ENCODE data around the gene TAB3.

The TAB3 gene

DNA sequence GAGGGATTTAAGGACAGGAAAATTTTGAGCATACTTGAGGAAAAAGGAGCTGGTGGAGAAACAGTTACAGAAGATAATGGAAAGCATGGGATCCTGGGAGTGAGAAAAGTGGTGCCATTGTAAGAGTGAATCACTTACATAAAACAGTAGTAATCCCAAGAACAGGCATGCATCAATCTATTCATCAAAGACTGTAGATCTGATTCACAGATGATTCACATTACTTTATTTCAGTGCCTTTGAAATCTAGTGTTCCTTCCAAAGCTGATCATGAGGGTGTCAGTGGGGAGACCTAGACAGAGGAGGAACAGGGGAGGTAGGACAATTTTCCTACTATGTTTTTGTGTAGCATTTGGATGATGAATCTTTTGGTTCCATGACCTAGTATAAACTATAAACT lies 102.7 kb downstream of the TAB3 start:
- DNase-seq (ENCODE audit: low read depth), result no peak
- no peak overlapping the region for H3K4me3 ChIP-seq (ENCODE audit: low read depth, low read length)

DNA sequence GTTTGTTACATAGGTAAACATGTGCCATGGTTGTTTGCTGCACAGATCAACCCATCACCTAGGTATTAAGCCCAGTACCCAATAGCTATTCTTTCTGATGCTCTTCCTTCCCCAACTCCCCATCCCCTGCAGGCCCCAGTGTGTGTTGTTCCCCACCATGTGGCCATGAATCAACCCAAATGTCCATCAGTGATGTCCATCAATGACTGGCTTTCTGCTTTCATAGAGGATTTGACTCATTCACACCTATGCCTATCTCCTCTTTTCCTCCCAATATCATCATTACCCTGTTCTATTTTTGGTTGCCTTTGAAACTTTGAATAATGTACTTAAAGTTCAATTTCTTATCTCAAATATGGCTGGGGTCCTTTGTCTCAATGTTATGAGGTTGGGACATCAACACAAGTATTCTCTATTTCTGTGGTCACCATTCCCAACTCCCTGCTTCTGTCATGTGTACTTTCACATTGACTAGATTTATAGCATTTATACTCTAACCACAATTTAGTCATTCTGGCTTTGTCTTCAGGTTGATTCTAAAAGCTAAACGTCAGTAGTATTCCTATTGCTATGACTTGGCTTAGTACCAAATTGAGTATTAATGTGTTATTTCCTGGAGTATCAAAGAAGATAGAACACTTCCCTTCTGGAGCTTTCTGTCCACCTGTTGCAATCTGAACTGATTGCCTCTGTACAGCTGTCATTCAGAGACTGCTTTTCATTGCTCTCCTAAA lies 107.2 kb downstream of the TAB3 start:
- no peak for DNase-seq (ENCODE audit: low read depth)
- H3K4me3 ChIP-seq (ENCODE audit: low read depth, low read length), result no peak overlapping the region

DNA sequence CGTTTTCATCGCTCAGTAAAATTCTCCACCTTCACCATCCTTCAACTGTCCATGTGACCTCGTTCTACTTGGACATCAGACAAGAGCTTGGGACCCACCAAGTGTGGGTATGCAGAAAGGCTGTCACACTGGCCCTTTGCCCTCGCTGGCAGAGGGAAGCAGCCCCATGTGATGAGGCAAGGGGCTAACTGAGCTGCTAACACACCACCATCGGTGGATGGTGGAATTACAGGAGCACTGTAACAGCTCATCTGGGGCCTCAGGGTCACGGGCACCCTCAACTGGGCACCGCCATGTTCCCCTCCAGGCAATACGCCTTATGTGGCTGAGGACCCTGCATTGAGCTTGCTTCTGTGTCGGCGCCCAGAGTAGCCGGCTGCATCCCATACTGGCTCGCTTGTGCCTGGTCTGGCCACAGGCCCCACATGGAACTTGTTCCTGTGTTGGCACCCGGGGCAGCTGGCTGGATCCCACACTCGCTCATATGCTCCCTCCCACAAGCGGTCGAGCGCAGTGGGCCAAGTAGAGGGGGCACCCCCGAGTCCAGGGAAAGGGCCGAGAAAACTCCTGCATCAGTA lies 109.5 kb downstream of the TAB3 start:
- no peak overlapping the region for H3K4me3 ChIP-seq (ENCODE audit: low read depth, low read length)
- no peak for DNase-seq (ENCODE audit: low read depth)

DNA sequence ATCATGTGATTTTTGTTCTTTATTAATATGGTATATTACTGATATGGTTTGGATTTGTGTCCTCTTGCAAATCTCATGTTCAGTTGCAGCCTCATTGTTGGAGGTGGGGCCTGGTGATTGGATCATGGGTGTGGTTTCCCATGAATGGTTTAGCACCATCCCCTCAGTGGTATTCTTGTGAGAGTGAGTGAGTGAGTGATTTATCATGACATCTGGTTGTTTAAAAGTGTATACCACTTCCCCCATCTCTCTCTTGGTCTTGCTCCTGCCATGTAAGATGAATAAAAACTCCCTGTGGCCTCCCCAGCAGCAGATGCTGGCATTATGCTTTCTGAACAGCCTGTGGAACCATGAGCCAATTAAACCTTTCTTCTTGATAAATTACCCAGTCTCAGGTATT lies 111.5 kb downstream of the TAB3 start:
- H3K4me3 ChIP-seq (ENCODE audit: low read depth, low read length), result no peak overlapping the region
- DNase-seq (ENCODE audit: low read depth), result no peak

All from skeletal muscle cell (primary cell).